Neural cell (in vitro differentiated cells): Measurements from ENCODE around the gene FCRL6. TPM values are rescaled to one million over a fixed set of nuclear protein-coding genes. Genes with fewer than 3 reads are reported as not detected.

ENCODE experiments used
- H2AFZ ChIP-seq: fragments of 200-600, 300-800 bp; sonication (generic), shearing (Covaris generic); 2 replicates; pipeline ENCODE4 v1.6.0; 2014; ENCODE audit warnings: low read depth, mild to moderate bottlenecking, antibody characterized with exemption, low read length, moderate library complexity
- H3F3A ChIP-seq: fragments of 200-600 bp; shearing (Covaris generic); 2 replicates; pipeline ENCODE4 v1.6.1; 2016; ENCODE audit warnings: mild to moderate bottlenecking, moderate library complexity, mixed read lengths, antibody characterized with exemption, low read length; ENCODE audit not compliant: insufficient read depth, poor library complexity, severe bottlenecking
- H3K27ac ChIP-seq: fragments of 200-600, 300-800 bp; sonication (generic), shearing (Covaris generic); 2 replicates; pipeline ENCODE4 v1.5.1; 2014; ENCODE audit warnings: mild to moderate bottlenecking, low read length, moderate library complexity
- H3K27me3 ChIP-seq: fragments of 300-800, 200-600 bp; sonication (generic), shearing (Covaris generic); 2 replicates; pipeline ENCODE4 v1.6.0; 2014; ENCODE audit warnings: mild to moderate bottlenecking, low read depth, low read length, moderate library complexity; ENCODE audit not compliant: insufficient read depth
- H3K36me3 ChIP-seq: fragments of 300-800, 200-600 bp; sonication (generic), shearing (Covaris generic); 2 replicates; pipeline ENCODE4 v1.5.1; 2014; ENCODE audit warnings: mild to moderate bottlenecking, antibody characterized with exemption, low read length, moderate library complexity; ENCODE audit not compliant: insufficient read depth
- H3K4me2 ChIP-seq: fragments of 300-800, 200-600 bp; sonication (generic), shearing (Covaris generic); 2 replicates; pipeline ENCODE4 v1.6.0; 2014; ENCODE audit warnings: mild to moderate bottlenecking, low read length
- H3K4me3 ChIP-seq: fragments of 300-800, 200-600 bp; sonication (generic), shearing (Covaris generic); 2 replicates; pipeline ENCODE4 v1.5.1; 2014; ENCODE audit warnings: mild to moderate bottlenecking, low read length, moderate library complexity
- H3K79me2 ChIP-seq: fragments of 200-600 bp; shearing (Covaris generic); replicated peaks from 2 replicates; pipeline ENCODE4 v1.6.0; 2014; ENCODE audit warnings: mild to moderate bottlenecking, low read length, moderate library complexity; ENCODE audit not compliant: insufficient read depth
- H3K9ac ChIP-seq: fragments of 300-800, 200-600 bp; sonication (generic), shearing (Covaris generic); 2 replicates; pipeline ENCODE4 v1.6.1; 2016; ENCODE audit warnings: mild to moderate bottlenecking, low read length, mixed read lengths
- H3K9me2 ChIP-seq: fragments of 200-600 bp; shearing (Covaris generic); 2 replicates; pipeline ENCODE4 v1.6.1; 2016; ENCODE audit warnings: mild to moderate bottlenecking, low read length, mixed read lengths; ENCODE audit not compliant: insufficient read depth
- H3K9me3 ChIP-seq: fragments of 200-600, 300-800 bp; sonication (generic), shearing (Covaris generic); 2 replicates; pipeline ENCODE4 v1.6.1; 2016; ENCODE audit warnings: mild to moderate bottlenecking, mixed run types, low read length, moderate library complexity, mixed read lengths
- H4K20me1 ChIP-seq: fragments of 200-600 bp; shearing (Covaris generic); 2 replicates; pipeline ENCODE4 v1.6.1; 2016; ENCODE audit warnings: mild to moderate bottlenecking, mixed run types; ENCODE audit not compliant: insufficient read depth
- EP300 ChIP-seq: fragments of 450-650 bp; conservative IDR thresholded peaks from 2 replicates; pipeline ENCODE4 v1.6.1; 2014; ENCODE audit warnings: antibody characterized with exemption, mild to moderate bottlenecking, moderate library complexity; ENCODE audit not compliant: poor library complexity, severe bottlenecking
- EZH2 ChIP-seq: fragments of 200-600, 300-800 bp; shearing (Covaris generic), sonication (generic); IDR thresholded peaks from 2 replicates; pipeline ENCODE4 v1.6.1; 2014; ENCODE audit warnings: antibody characterized with exemption, low read length, borderline replicate concordance, mild to moderate bottlenecking; ENCODE audit not compliant: insufficient read depth, poor library complexity, severe bottlenecking
- MXI1 ChIP-seq: fragments of 450-650 bp; conservative IDR thresholded peaks from 2 replicates; pipeline ENCODE4 v1.6.1; 2014; ENCODE audit warnings: antibody characterized with exemption, mild to moderate bottlenecking; ENCODE audit not compliant: poor library complexity, severe bottlenecking
- POLR2AphosphoS5 ChIP-seq: IDR thresholded peaks from 2 replicates; pipeline ENCODE4 v1.6.1; 2012
- RAD21 ChIP-seq: fragments of 450-650 bp; conservative IDR thresholded peaks from 2 replicates; pipeline ENCODE4 v1.6.1; 2014; ENCODE audit warnings: antibody characterized with exemption, mild to moderate bottlenecking, moderate library complexity
- SMC3 ChIP-seq: fragments of 450-650 bp; conservative IDR thresholded peaks from 2 replicates; pipeline ENCODE4 v1.6.1; 2014; ENCODE audit warnings: antibody characterized with exemption, mild to moderate bottlenecking, moderate library complexity; ENCODE audit not compliant: poor library complexity
- TAF1 ChIP-seq: IDR thresholded peaks from 2 replicates; pipeline ENCODE4 v1.6.1; 2012; ENCODE audit warnings: low read depth
- polyA plus RNA-seq: library from polyadenylated mRNA; depleted of rRNA; stranded (reverse); fragments of >200 nt; gene quantifications from 2 replicates; pipeline ENCODE4 v1.2.3, GENCODE V29; 2014
- TF ChIP-seq, protein P1 (sequence below): IDR thresholded peaks from 2 replicates; pipeline ENCODE4 v1.6.1; 2012; ENCODE audit warnings: borderline replicate concordance
- TF ChIP-seq, protein P2 (sequence below): fragments of 450-650 bp; IDR thresholded peaks from 2 replicates; pipeline ENCODE4 v1.5.1; 2014; ENCODE audit warnings: antibody characterized with exemption, mild to moderate bottlenecking, moderate library complexity; ENCODE audit not compliant: poor library complexity, severe bottlenecking

The FCRL6 gene
- polyA plus RNA-seq, 1 donor from 2014 or later: not detected

DNA sequence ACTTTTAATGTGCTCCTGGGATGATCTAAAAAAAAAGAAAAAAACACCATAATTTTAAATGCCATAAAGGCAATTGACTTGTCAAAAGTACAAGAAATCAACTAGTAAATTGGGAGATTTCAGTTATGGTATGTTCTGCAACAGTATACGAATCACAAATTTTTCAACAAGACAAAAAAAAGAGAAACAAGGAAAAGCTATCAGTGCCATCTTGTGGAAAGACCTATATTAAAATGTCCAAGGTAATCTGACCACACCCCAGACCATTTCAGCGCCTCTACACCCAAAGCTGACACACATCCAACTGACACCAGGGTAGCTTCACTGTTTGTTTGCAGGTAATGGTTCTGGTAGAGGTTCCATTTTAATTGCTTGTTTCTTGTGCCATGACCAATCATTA lies 26.4 kb upstream of the FCRL6 start:
- TF ChIP-seq POLR2AphosphoS5 (no peak), MXI1 (no peak), TAF1 (no peak), RAD21 (no peak), EP300 (no peak)
- TF ChIP-seq, protein P1, sequence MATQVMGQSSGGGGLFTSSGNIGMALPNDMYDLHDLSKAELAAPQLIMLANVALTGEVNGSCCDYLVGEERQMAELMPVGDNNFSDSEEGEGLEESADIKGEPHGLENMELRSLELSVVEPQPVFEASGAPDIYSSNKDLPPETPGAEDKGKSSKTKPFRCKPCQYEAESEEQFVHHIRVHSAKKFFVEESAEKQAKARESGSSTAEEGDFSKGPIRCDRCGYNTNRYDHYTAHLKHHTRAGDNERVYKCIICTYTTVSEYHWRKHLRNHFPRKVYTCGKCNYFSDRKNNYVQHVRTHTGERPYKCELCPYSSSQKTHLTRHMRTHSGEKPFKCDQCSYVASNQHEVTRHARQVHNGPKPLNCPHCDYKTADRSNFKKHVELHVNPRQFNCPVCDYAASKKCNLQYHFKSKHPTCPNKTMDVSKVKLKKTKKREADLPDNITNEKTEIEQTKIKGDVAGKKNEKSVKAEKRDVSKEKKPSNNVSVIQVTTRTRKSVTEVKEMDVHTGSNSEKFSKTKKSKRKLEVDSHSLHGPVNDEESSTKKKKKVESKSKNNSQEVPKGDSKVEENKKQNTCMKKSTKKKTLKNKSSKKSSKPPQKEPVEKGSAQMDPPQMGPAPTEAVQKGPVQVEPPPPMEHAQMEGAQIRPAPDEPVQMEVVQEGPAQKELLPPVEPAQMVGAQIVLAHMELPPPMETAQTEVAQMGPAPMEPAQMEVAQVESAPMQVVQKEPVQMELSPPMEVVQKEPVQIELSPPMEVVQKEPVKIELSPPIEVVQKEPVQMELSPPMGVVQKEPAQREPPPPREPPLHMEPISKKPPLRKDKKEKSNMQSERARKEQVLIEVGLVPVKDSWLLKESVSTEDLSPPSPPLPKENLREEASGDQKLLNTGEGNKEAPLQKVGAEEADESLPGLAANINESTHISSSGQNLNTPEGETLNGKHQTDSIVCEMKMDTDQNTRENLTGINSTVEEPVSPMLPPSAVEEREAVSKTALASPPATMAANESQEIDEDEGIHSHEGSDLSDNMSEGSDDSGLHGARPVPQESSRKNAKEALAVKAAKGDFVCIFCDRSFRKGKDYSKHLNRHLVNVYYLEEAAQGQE: no peak
- TF ChIP-seq, protein P2, sequence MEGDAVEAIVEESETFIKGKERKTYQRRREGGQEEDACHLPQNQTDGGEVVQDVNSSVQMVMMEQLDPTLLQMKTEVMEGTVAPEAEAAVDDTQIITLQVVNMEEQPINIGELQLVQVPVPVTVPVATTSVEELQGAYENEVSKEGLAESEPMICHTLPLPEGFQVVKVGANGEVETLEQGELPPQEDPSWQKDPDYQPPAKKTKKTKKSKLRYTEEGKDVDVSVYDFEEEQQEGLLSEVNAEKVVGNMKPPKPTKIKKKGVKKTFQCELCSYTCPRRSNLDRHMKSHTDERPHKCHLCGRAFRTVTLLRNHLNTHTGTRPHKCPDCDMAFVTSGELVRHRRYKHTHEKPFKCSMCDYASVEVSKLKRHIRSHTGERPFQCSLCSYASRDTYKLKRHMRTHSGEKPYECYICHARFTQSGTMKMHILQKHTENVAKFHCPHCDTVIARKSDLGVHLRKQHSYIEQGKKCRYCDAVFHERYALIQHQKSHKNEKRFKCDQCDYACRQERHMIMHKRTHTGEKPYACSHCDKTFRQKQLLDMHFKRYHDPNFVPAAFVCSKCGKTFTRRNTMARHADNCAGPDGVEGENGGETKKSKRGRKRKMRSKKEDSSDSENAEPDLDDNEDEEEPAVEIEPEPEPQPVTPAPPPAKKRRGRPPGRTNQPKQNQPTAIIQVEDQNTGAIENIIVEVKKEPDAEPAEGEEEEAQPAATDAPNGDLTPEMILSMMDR: no peak
- H3K36me3 ChIP-seq: no peaks in the 10 kb centered on the region

GRCh38 chr1:159778266-159778665 lies 23.9 kb upstream of the FCRL6 start:
- Histone ChIP-seq H3K36me3 (no peaks in the 10 kb centered on the region), H4K20me1 (no peaks in the 10 kb centered on the region), H3K9me2 (no peaks in the 10 kb centered on the region), H3F3A (no peaks in the 10 kb centered on the region), H3K9ac (no peak overlapping the region), H3K79me2 (no peaks in the 10 kb centered on the region), H3K9me3 (no peaks in the 10 kb centered on the region), H3K27ac (no peak overlapping the region), H3K27me3 (peaks cover 18% of the 10 kb centered on the region), H3K4me3 (no peak overlapping the region), H2AFZ (no peak overlapping the region), H3K4me2 (no peak overlapping the region)
- TF ChIP-seq RAD21 (no peak), SMC3 (no peak), TAF1 (no peak), EP300 (no peak), EZH2 (no peak), POLR2AphosphoS5 (no peak), MXI1 (no peak)
- TF ChIP-seq, protein P1: no peak
- TF ChIP-seq, protein P2: no peak

More for the DNA sequence above, 26.4 kb upstream of the FCRL6 start:
- H3K4me2 ChIP-seq: no peak overlapping the region
- H2AFZ ChIP-seq: no peak overlapping the region
- H3K9ac ChIP-seq: no peak overlapping the region
- H4K20me1 ChIP-seq: no peaks in the 10 kb centered on the region
- no peak overlapping the region for H3K4me3 ChIP-seq
- H3K27ac ChIP-seq: no peak overlapping the region
- H3K9me3 ChIP-seq: no peaks in the 10 kb centered on the region
- no peaks in the 10 kb centered on the region for H3K9me2 ChIP-seq
- peaks cover 7% of the 10 kb centered on the region for H3K27me3 ChIP-seq
- H3F3A ChIP-seq: no peaks in the 10 kb centered on the region
- H3K79me2 ChIP-seq: no peaks in the 10 kb centered on the region
